GM15510 (cell line): ENCODE results near the gene DAB1.

Experiments used
- POLR2A ChIP-seq: IDR thresholded peaks from 3 replicates; pipeline ENCODE4 v1.6.1; 2011; ENCODE audit warnings: borderline replicate concordance; ENCODE audit not compliant: insufficient read length; ENCODE audit errors: extremely low read depth

The DAB1 gene

GRCh38 chr1:57156907-57157306 is 267.0 kb downstream of the DAB1 start:
- no peak for TF ChIP-seq POLR2A

GRCh38 chr1:57146100-57146499 is 277.8 kb downstream of the DAB1 start:
- TF ChIP-seq POLR2A, result no peak

GRCh38 chr1:57142999-57143398 is 280.9 kb downstream of the DAB1 start:
- no peak for TF ChIP-seq POLR2A

GRCh38 chr1:57142169-57142568 is 281.7 kb downstream of the DAB1 start:
- TF ChIP-seq POLR2A, result no peak

GRCh38 chr1:57138432-57139078 is 285.3 kb downstream of the DAB1 start:
- TF ChIP-seq POLR2A, result no peak

GRCh38 chr1:57137980-57138379 is 285.9 kb downstream of the DAB1 start:
- no peak for TF ChIP-seq POLR2A

GRCh38 chr1:57134803-57135202 is 289.1 kb downstream of the DAB1 start:
- no peak for TF ChIP-seq POLR2A

- TF ChIP-seq POLR2A, result no peak
Observed at GRCh38 chr1:57133686-57134085, 290.2 kb downstream of the DAB1 start.

- TF ChIP-seq POLR2A, result no peak
Observed at GRCh38 chr1:57132993-57133622, 290.8 kb downstream of the DAB1 start.

- TF ChIP-seq POLR2A, result no peak
Observed at GRCh38 chr1:57131701-57132394, 292.0 kb downstream of the DAB1 start.

- TF ChIP-seq POLR2A, result no peak
Observed at GRCh38 chr1:57131257-57131656, 292.6 kb downstream of the DAB1 start.

GRCh38 chr1:57129865-57130264 is 294.0 kb downstream of the DAB1 start:
- no peak for TF ChIP-seq POLR2A

GRCh38 chr1:57127976-57128375 is 295.9 kb downstream of the DAB1 start:
- no peak for TF ChIP-seq POLR2A

GRCh38 chr1:57124768-57125446 is 299.0 kb downstream of the DAB1 start:
- no peak for TF ChIP-seq POLR2A

- no peak for TF ChIP-seq POLR2A
Observed at GRCh38 chr1:57124170-57124569, 299.7 kb downstream of the DAB1 start.
